COLO668 (cell line): ENCODE data around the gene LRWD1.
"Not testable (repeated sequence)": the region's sequence is repeated elsewhere in the genome, so short reads cannot be mapped to it uniquely, and the experiment has no call there.

Source experiments
- DNase-seq: peaks from one replicate; lab custom pipeline; 2025; ENCODE audit not compliant: unreplicated experiment; lab: John Stamatoyannopoulos, UW

Gene LRWD1

DNA sequence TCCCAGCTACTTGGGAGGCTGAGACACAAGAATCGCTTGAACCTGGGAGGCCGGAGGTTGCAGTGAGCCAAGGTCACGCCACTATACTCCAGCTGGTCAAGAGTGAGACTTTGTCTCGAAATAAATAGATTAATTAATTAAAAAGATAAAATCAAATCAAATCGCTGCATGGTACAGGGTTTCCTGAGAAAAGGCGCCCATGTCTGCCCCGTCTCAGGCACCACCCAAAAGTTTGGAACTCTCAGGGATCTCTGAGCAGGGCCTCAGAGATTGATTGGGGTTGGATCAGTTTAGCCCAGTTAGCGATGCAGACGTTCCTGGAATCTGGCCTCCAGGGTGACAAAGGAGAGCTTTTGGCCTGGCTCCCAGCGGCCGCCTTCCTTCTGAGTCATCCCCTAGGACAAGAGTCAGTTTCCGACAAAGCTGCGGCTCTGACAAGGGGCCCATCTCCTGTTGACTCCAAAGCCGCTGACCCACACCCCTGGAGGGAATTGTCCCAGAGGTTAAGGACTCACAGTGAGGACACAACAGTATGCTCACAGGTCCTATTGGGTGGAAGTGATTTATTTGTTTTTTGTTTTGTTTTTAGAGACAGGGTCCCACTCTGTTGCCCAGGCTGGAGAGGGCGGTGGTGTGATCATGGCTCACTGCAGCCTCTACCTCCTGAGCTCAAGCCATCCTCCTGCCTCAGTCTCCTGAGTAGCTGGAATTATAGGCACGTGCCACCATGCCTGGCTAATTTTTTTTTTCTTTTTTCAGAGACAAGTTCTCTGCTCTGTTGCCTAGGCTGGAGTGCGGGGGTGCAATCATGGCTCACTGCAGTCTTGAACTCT, 24.6 kb upstream of the LRWD1 start:
- no peak for DNase-seq

GRCh38 chr7:102444961-102445673, 19.7 kb upstream of the LRWD1 start:
- DNase-seq: no peak

DNA sequence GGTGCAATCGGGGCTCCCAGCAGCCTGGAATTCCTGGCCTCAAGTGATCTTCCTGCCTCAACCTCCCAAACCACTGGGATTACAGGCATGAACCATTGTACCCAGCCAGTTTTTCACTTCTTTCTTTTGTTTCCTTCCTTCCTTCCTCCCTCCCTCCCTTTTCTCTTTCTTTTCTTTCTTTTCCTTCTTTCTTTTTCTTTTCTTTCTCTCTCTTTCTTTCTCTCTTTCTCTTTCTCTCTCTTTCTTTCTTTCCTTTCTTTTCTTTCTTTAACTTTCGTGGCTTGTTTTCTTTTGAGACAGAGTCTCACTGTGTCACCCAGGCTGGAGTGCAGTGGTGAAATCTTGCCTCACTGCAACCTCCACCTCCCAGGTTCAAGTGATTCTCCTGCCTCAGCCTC, 19.1 kb upstream of the LRWD1 start:
- no peak for DNase-seq

DNA sequence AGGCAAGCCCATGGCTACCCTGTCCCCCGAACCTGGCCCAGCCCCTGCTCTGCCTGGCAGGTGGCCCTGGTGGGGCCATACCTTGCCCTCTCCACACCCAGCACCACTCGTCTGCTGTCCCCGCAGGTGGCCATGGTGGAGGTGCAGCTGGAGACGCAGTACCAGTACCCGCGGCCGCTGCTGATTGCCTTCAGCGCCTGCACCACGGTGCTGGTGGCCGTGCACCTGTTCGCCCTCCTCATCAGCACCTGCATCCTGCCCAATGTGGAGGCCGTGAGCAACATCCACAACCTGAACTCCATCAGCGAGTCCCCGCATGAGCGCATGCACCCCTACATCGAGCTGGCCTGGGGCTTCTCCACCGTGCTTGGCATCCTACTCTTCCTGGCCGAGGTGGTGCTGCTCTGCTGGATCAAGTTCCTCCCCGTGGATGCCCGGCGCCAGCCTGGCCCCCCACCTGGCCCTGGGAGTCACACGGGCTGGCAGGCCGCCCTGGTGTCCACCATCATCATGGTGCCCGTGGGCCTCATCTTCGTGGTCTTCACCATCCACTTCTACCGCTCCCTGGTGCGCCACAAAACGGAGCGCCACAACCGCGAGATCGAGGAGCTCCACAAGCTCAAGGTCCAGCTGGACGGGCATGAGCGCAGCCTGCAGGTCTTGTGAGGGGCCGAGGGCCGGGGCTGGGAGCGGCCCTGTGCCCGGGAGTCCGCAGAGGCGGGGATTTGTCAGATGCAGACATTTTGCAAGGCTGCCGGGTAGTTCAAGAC, 18.2 kb upstream of the LRWD1 start:
- no peak for DNase-seq

DNA sequence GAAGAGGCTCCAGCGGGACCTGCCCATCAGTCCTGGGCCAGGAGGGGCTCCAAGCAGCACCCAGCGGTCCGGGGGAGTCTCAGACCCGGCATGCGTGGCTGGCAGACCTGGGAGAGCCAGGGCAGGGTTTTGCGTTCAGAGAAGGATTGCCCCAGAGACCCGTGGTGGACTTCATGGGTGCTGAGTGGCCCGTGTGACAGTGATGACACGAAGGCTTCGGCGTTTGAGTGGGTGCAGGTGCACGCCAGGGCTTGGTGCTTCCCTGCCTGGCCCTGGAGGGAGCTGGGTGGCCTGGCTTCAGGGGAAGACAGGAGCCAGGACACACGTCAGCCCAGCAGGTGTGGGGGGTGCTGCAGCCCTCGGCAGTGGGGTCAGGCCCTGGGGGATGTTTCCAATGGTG, 17.5 kb upstream of the LRWD1 start:
- DNase-seq: no peak

GRCh38 chr7:102449136-102449535, 15.6 kb upstream of the LRWD1 start:
- no peak for DNase-seq

GRCh38 chr7:102450242-102450641, 14.5 kb upstream of the LRWD1 start:
- DNase-seq: peak; percentile 17

DNA sequence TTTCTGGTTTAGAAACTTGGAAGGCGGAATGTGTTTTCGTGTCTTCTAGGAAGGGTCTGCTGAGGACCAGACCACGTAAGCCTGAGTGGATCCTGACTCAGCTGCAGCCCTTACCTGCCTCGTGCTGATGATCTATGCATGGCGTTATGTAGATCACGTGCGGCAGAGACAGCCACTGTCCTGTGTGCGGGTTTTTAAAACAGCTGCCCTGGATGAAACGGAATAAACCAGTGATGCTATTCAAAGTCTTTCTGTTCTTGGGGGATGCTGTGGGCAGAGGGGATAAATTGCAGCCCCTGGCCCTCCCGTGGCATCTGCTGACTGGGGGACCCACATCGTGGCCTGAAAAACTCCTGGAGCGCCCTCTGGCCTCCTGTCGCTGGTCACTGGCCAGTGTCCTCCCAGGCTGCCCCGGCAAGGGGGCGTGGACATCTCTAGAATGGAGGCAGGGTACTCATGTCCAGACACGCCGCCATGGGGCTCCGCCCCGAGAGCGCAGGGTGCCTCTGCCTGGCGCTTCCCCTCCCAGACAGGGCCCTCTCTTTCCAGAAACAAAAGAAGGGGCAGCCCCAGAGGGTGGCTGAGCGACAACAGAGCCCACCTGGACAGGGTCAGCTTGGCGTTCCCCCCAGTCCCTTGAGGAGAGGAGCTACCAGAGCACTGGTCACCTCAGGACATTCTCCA, 13.3 kb upstream of the LRWD1 start:
- DNase-seq: peak; percentile 70

DNA sequence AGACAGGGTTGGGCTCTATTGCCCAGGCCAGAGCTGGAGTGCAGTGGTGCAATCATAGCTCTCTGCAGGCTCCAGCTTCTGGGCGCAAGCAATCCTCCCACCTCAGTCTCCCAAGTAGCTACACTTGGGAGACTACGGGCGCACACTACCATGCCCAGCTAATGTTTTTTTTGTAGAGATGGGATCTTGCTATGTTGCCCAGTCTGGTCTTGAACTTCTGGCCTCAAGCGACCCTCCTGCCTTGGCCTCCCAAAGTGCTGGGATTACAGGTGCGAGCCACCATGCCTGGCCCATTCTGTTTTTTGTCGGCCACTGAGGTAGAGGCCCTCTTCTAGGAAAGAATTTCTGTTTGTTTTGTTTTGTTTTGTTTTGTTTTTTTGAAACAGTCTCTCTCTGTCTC, 12.3 kb upstream of the LRWD1 start:
- no peak for DNase-seq

DNA sequence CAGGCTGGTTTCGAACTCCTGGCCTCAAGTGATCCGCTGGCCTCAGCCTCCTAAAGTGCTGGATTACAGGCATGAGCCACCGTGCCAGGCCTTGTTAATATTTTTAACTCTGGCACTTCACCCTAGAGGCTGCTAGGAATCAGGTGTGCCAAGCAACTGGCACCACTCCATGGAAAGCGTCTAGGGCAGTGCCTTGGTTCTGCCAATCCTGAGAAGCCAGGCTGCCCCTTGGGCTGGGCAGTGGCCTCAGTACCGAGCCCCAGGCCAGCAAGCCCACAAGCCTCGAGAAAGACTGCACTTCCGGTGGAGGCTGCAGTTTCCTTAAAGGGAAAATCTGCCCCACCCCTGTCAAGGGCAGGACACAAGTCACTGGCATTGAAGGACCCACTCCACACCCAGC, 11.5 kb upstream of the LRWD1 start:
- DNase-seq: no peak

GRCh38 chr7:102454468-102454867, 10.3 kb upstream of the LRWD1 start:
- peak; percentile 71 for DNase-seq

- not testable (repeated sequence) for DNase-seq
These were observed 9.9 kb upstream of the LRWD1 start for GRCh38 chr7:102454932-102455331.

DNA sequence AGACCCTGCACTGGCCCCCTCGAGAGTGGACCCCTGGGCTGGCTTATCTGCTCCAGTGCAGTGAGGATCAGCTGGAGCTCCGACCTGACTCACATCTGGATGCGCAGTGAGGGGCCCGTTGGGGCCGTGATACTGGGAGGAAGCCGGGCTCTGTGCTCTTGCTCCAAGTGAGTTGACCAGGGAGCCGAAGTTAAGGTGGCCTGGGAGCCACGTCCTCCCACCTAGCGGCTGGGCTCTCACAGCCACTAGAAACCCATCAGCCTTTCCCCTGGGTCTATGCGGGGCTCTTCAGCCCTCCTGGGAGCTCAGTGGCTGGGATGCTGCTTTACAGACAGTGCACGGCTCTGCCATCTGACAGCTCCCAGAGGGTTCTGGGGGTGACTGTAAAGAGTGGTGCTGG, 9.2 kb upstream of the LRWD1 start:
- DNase-seq: no peak

DNA sequence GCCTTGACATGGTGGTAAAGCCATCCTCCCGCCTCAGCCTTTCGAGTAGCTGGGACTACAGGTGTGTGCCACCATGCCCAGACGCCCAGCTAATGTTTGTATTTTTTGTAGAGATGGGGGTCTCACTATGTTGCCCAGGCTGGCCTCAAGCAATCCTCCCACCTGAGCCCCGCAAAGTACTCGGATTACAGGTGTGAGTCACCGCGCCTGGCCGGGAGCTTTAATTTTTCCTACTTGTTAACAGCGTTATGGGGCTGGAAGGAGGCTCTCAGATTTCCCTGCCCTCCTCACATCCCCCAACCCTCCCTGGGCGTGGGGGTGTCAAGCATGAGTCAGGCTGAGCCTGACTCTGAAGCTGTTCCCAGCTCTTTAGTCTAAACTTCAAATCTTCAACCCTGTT, 8.5 kb upstream of the LRWD1 start:
- no peak for DNase-seq

- DNase-seq: no peak
These were observed 7.3 kb upstream of the LRWD1 start for GRCh38 chr7:102457352-102457924.

DNA sequence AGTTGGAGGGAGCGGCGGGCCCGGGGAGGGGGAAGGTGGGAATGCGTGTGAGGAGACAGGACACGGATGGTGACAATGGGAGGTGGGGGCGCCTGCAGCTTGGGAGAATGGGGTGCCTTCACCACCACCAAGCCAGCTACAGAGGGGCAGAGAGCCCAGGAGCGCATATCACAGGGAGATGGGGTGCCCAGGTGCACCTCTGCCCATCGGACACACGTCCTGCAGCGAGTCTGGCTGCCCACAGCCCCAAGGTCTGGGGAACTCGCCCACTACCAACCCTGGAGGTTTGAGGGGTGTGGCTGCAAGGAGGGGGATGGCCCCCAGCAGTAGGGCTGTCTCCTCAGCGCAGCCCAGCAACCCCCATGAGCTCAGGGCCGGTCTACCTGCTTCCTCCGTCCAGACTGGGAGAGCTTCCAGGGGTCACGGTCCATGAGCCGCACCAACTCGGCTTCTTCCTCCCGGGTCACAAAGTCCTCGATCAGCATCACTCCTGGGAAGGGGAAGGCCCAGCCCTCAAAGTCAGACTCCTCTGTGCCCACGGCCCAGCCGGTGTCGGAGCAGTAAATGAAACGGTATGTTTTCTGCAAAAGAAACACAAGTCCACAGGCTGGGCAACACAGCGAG, 5.5 kb upstream of the LRWD1 start:
- DNase-seq: no peak

- DNase-seq: no peak
These were observed 4.3 kb upstream of the LRWD1 start for GRCh38 chr7:102460467-102460866.

- no peak for DNase-seq
These were observed 775 bp upstream of the LRWD1 start for GRCh38 chr7:102463841-102464576.

- no peak for DNase-seq
These were observed 1.3 kb downstream of the LRWD1 start for GRCh38 chr7:102466097-102466496.
